Cardiac muscle cell (in vitro differentiated cells and primary cell): ENCODE data around the gene CCDC13. TPM values are rescaled to one million over a fixed set of nuclear protein-coding genes. Genes with fewer than 3 reads are reported as not detected.

Experiments
- DNase-seq, 2 donors: peaks; one replicate each; pipeline versions ENCODE4 v3.0.0 to v3.0.0-alpha.2; 2010 to 2017; ENCODE audit warnings: low read depth in 1 of 2, low spot score in 1 of 2
- H3K27ac ChIP-seq: fragments of 200-600 bp; sonication (generic); 2 replicates; pipeline ENCODE4 v1.5.1; 2016
- H3K27me3 ChIP-seq: fragments of 200-600 bp; sonication (generic); 2 replicates; pipeline ENCODE4 v1.6.0; 2016; ENCODE audit warnings: control low read depth
- H3K36me3 ChIP-seq: fragments of 200-600 bp; sonication (generic); 2 replicates; pipeline ENCODE4 v1.5.1; 2016; ENCODE audit warnings: control low read depth
- H3K4me1 ChIP-seq: fragments of 200-600 bp; sonication (generic); 2 replicates; pipeline ENCODE4 v1.8.1; 2017; ENCODE audit warnings: low read depth, mild to moderate bottlenecking, mixed run types
- H3K4me3 ChIP-seq: fragments of 200-600 bp; sonication (generic); 2 replicates; pipeline ENCODE4 v1.5.1; 2016; ENCODE audit warnings: mild to moderate bottlenecking
- H3K9me3 ChIP-seq: fragments of 200-600 bp; sonication (generic); 2 replicates; pipeline ENCODE4 v1.5.1; 2017; ENCODE audit warnings: low read depth, mild to moderate bottlenecking, control low read depth
- CTCF ChIP-seq: IDR thresholded peaks from 2 replicates; pipeline ENCODE4 v1.5.1; 2012; ENCODE audit warnings: low read depth, mild to moderate bottlenecking, low read length
- polyA plus RNA-seq: library from polyadenylated mRNA; unstranded; fragments of >200 nt; fragmentation: Nextera tagmentation; extraction: Ambion mirVana; gene quantifications from 2 replicates; pipeline ENCODE4 v1.2.1, GENCODE V29; 2016
- total RNA-seq: library from RNA; depleted of rRNA; stranded (reverse); fragments of >200 nt; gene quantifications from 2 replicates; pipeline ENCODE4 v1.2.3, GENCODE V29; 2016

Gene CCDC13
- total and polyA plus RNA-seq, 2 experiments from 2014 or later, result 2.8 to 3.3 TPM

GRCh38 chr3:42764561-42765295 is 8.3 kb downstream of the CCDC13 start:
- TF ChIP-seq CTCF, result no peak
- H3K4me1 ChIP-seq, result no peaks in the 10 kb centered on the region
- no peak for DNase-seq

GRCh38 chr3:42764115-42764514 is 8.9 kb downstream of the CCDC13 start:
- no peak for DNase-seq
- Histone ChIP-seq H3K4me1 (no peaks in the 10 kb centered on the region), H3K36me3 (no peaks in the 10 kb centered on the region), H3K27me3 (no peaks in the 10 kb centered on the region), H3K27ac (no peak overlapping the region), H3K4me3 (no peak overlapping the region), H3K9me3 (no peaks in the 10 kb centered on the region)
- no peak for TF ChIP-seq CTCF

More at GRCh38 chr3:42764561-42765295, 8.3 kb downstream of the CCDC13 start:
- Histone ChIP-seq H3K36me3 (no peaks in the 10 kb centered on the region), H3K4me3 (no peak overlapping the region), H3K27ac (no peak overlapping the region), H3K9me3 (no peaks in the 10 kb centered on the region), H3K27me3 (no peaks in the 10 kb centered on the region)

- Histone ChIP-seq H3K4me1 (no peaks in the 10 kb centered on the region), H3K27ac (no peak overlapping the region), H3K27me3 (no peaks in the 10 kb centered on the region), H3K4me3 (no peak overlapping the region), H3K9me3 (no peaks in the 10 kb centered on the region), H3K36me3 (no peaks in the 10 kb centered on the region)
- no peak for TF ChIP-seq CTCF
- peak in 1 of 2 donors; percentile 59 for DNase-seq
These were observed 10.0 kb downstream of the CCDC13 start for GRCh38 chr3:42763021-42763420.

- Histone ChIP-seq H3K9me3 (no peaks in the 10 kb centered on the region), H3K4me1 (no peaks in the 10 kb centered on the region), H3K27me3 (no peaks in the 10 kb centered on the region), H3K36me3 (no peaks in the 10 kb centered on the region), H3K4me3 (no peak overlapping the region), H3K27ac (no peak overlapping the region)
- no peak for TF ChIP-seq CTCF
- DNase-seq, result no peak
These were observed 10.9 kb downstream of the CCDC13 start for GRCh38 chr3:42762046-42762724.

GRCh38 chr3:42758126-42758525 is 14.9 kb downstream of the CCDC13 start:
- Histone ChIP-seq H3K4me1 (no peaks in the 10 kb centered on the region), H3K27me3 (no peaks in the 10 kb centered on the region), H3K4me3 (no peak overlapping the region), H3K9me3 (no peaks in the 10 kb centered on the region), H3K36me3 (no peaks in the 10 kb centered on the region), H3K27ac (no peak overlapping the region)
- TF ChIP-seq CTCF, result no peak
- no peak for DNase-seq
